GM21723 (cell line): ENCODE data around the gene UST.
"Not testable (repeated sequence)": the region's sequence is repeated elsewhere in the genome, so short reads cannot be mapped to it uniquely, and the experiment has no call there.

Experiments used
- ATAC-seq: cut with Tn5 transposase; IDR thresholded peaks from one replicate; pipeline ENCODE4 v1.9.1; 2021; ENCODE audit warnings: mild to moderate bottlenecking, moderate library complexity; ENCODE audit not compliant: unreplicated experiment

The UST gene

GRCh38 chr6:149098700-149099276, 352.0 kb downstream of the UST start:
- ATAC-seq, result no peak

DNA sequence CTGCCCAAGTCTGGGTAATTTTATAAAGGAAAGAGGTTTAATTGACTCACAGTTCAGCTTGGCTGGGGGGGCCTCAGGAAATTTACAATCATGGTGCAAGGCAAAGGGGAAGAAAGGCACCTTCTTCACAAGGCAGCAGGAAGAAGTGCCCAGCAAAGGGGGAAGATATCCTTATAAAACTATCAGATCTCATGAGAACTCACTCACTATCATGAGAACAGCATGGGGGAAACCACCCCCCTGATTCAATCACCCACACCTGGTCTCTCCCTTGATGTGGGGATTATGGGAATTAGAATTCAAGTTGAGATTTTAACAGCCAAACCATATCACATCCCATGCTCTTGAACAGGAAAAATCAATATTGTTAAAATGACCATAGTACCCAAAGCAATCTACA, 355.5 kb downstream of the UST start:
- ATAC-seq, result no peak

GRCh38 chr6:149103950-149104349, 357.1 kb downstream of the UST start:
- ATAC-seq, result not testable (repeated sequence)

DNA sequence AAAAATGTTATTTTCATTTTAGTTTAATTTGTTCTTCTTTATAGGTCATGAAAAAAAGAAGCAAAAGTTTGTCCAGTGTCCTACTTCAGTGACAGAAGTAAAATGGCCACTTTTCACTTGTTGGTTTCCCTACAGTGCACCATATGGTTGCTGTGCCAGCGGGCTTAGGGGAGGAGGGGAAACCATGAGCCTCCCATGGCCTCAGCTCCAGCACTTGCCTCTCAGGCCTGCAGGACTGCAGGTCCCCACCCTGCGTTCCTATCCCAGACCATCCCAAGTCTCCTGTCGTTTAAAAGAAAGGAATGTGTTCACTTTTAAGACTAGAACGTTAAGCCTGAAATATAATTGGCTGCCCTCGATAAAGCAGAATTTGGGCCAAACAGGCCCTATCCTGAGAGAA, 360.7 kb downstream of the UST start:
- ATAC-seq, result no peak

GRCh38 chr6:149108038-149108748, 361.4 kb downstream of the UST start:
- no peak for ATAC-seq

GRCh38 chr6:149108749-149109100, 361.9 kb downstream of the UST start:
- ATAC-seq, result no peak

DNA sequence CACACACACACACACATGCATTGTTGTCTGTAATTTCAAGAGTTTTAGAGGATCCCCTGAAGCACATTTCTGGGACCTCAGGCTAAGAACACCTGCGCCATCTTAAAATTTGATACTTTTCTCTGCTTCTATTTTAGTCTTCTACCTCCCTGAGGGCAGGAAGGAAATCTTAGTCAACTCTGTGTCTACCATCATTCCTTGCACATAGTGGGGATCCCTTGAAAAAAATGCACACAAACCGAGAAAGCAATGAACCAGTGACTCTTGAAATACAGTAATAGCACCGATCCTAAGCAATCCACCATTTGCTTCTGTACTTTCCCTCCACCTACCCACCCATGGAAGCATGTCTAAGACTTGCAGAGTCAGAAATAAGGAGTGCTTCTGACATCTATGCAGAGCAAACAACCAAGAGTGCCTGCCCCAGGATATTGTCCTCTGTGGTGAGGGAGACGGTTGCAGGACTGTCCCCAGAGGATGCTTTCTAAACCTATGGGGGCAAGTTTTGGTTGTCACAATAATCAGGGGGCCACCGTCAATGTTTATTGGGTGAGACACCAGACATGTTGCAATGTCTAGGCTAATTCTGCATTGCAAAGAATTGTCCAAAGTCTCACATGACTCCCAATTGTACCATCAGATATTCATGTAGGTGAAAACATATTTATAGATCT, 362.7 kb downstream of the UST start:
- ATAC-seq, result no peak

DNA sequence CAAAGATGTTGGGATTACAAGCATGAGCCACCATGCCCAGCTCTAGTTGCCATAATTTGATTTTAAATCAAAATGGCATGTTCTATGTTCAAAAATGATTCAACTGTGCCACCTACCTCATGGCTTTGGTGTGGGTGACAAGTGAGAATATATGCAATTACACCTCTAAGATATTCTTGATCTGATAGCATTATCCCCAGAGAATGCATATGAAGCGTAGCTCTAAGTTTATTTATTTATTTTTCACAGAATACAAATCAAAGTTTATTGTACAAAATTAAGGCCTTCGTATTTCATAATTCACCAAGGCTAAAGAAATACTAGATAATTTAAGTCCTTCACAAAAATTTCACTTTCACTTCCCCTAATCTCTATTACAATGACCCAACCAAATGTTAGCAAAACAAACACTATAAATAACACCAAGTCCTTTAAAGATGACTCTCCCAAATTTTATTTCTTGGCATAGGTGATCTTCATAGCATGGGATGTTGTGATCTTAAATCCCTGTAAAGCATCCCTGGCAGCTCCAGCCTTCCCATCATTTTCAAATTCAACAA, 364.8 kb downstream of the UST start:
- ATAC-seq, result peak; percentile 67

DNA sequence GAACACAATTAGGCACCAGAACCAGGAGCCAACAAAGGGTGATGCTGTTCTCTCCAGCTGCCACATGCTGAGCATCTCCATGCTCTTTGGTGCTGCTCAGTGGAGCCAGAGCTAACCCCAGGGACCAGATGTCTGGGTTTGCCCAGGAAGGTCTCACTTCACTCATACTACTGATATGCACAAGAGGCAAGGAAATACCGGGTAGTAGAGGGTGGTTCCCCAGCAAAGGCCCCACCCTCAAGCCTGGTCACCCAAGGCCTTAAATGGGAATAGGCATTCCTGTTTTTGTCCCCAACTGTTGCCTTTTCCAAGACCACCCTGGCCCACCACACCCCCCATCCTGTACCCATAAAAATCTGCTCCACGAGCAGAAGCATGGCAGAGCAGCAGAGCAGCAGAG, 366.1 kb downstream of the UST start:
- peak; percentile 48 for ATAC-seq

DNA sequence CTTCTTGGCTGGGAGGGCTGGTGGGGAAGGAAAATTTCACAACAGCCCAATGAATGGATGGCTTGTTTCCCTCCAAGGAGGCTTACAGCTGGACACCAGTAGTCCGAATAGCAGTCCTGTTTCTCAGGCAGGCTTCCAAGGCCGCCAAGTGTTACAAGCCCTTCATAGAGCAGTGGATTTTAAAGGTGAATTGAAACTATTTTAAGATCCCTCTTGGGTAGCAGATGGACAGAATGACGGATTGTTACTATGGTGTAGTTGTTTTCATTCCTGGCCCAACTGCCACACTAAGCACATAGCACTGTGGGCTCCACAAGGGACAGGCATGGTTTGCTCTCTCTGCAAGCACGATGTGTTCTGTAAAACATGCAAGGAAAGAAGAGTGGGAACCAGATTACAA, 367.3 kb downstream of the UST start:
- ATAC-seq, result no peak

GRCh38 chr6:149118737-149119653, 372.2 kb downstream of the UST start:
- ATAC-seq, result no peak

GRCh38 chr6:149122850-149123821, 376.3 kb downstream of the UST start:
- no peak for ATAC-seq

- ATAC-seq, result no peak
Observed at GRCh38 chr6:149125309-149125708, 378.5 kb downstream of the UST start.
